Endothelial cell of umbilical vein (primary cell): Measurements from ENCODE around the gene DIPK1A. TPM values are rescaled to one million over a fixed set of nuclear protein-coding genes. Genes with fewer than 3 reads are reported as not detected.

Experiments
- BruUV-seq: library from RNA; stranded (reverse); fragments of 400-500 nt; replicated peaks from 2 replicates; lab custom pipeline; 2021; lab: Mats Ljungman, UMichigan
- CTCF ChIA-PET: fragments of 300-600, 350-600 bp; sonication (Branson Sonifier 250); formaldehyde crosslinking; loops from one replicate; lab custom pipeline; 2021; ENCODE audit warnings: antibody characterized with exemption, inconsistent platforms; lab: Charles Lee
- POLR2A ChIA-PET: fragments of 300-600, 350-600 bp; sonication (Branson Sonifier 250); formaldehyde crosslinking; loops from one replicate; lab custom pipeline; 2021; ENCODE audit warnings: antibody characterized with exemption, inconsistent platforms; lab: Charles Lee
- DNase-seq: peaks from one replicate; pipeline ENCODE4 v3.0.0-alpha.2; 2011; ENCODE audit warnings: low read depth, low spot score
- FAIRE-seq: peaks from 2 replicates; lab custom pipeline; 2011; peaks lifted over from hg19 to GRCh38; lab: Jason Lieb, UNC
- H2AFZ ChIP-seq: 2 replicates; pipeline ENCODE4 v1.6.0; 2012; ENCODE audit warnings: low read depth, low read length, control low read depth, inconsistent platforms
- H3K27ac ChIP-seq: 2 replicates; pipeline ENCODE4 v1.5.1; 2011; ENCODE audit warnings: low read depth, mild to moderate bottlenecking, control low read depth, low read length, moderate library complexity; ENCODE audit not compliant: insufficient read depth
- H3K27me3 ChIP-seq, 2 experiments: 2 replicates each; pipeline versions ENCODE4 v1.6.0 to v1.6.1; 2011; ENCODE audit warnings: low read length in 2 of 2, mixed read lengths in 1 of 2; ENCODE audit not compliant: control insufficient read depth in 2 of 2, insufficient read depth in 2 of 2
- H3K36me3 ChIP-seq, 2 experiments: 2 replicates in 1 of 2; 3 replicates in 1 of 2; pipeline ENCODE4 v1.5.1; 2011; ENCODE audit warnings: low read length in 2 of 2, mild to moderate bottlenecking in 1 of 2, moderate library complexity in 1 of 2; ENCODE audit not compliant: control insufficient read depth in 2 of 2, insufficient read depth in 2 of 2; ENCODE audit errors: extremely low read depth in 1 of 2
- H3K4me1 ChIP-seq: 3 replicates; pipeline ENCODE4 v1.5.1; 2011; ENCODE audit warnings: mild to moderate bottlenecking, low read length; ENCODE audit not compliant: control insufficient read depth, insufficient read depth; ENCODE audit errors: extremely low read depth
- H3K4me2 ChIP-seq: 2 replicates; pipeline ENCODE4 v1.6.1; 2011; ENCODE audit warnings: low read length, control low read depth, mixed read lengths; ENCODE audit not compliant: insufficient read depth
- H3K4me3 ChIP-seq, 3 experiments: fragments of 200-600 bp in 1 of 3; sonication (generic), shearing (Covaris generic) in 1 of 3; replicated peaks in 1 of 3; 2 replicates each; pipeline ENCODE4 v1.5.1; 2011 to 2016; ENCODE audit warnings: control low read depth in 3 of 3, low read length in 3 of 3, mild to moderate bottlenecking in 2 of 3, inconsistent platforms in 1 of 3, low read depth in 1 of 3, moderate library complexity in 1 of 3; ENCODE audit not compliant: insufficient read depth in 1 of 3
- H3K79me2 ChIP-seq: 2 replicates; pipeline ENCODE4 v1.6.0; 2012; ENCODE audit warnings: low read length, inconsistent platforms; ENCODE audit not compliant: control insufficient read depth, insufficient read depth
- H3K9ac ChIP-seq: replicated peaks from 2 replicates; pipeline ENCODE3; 2011; ENCODE audit warnings: low read length, control low read depth; ENCODE audit not compliant: insufficient read depth; ENCODE audit errors: extremely low read depth
- H3K9me1 ChIP-seq: replicated peaks from 3 replicates; pipeline ENCODE4 v1.6.0; 2011; ENCODE audit warnings: mild to moderate bottlenecking, low read length; ENCODE audit not compliant: control insufficient read depth, insufficient read depth; ENCODE audit errors: extremely low read depth
- H3K9me3 ChIP-seq: replicated peaks from 2 replicates; pipeline ENCODE4 v1.5.1; 2012; ENCODE audit warnings: low read length, inconsistent platforms; ENCODE audit not compliant: control insufficient read depth, insufficient read depth
- H4K20me1 ChIP-seq: replicated peaks from 2 replicates; pipeline ENCODE3; 2011; ENCODE audit warnings: mild to moderate bottlenecking, low read length; ENCODE audit not compliant: control insufficient read depth, insufficient read depth; ENCODE audit errors: extremely low read depth
- EZH2 ChIP-seq: IDR thresholded peaks from 2 replicates; pipeline ENCODE4 v1.6.1; 2012; ENCODE audit warnings: borderline replicate concordance, low read depth, mild to moderate bottlenecking, moderate library complexity, low read length, inconsistent platforms; ENCODE audit not compliant: severe bottlenecking
- FOS ChIP-seq: IDR thresholded peaks from 2 replicates; pipeline ENCODE4 v1.6.1; 2011; ENCODE audit warnings: mild to moderate bottlenecking, low read length, moderate library complexity, borderline replicate concordance; ENCODE audit not compliant: insufficient read depth
- GATA2 ChIP-seq: IDR thresholded peaks from 2 replicates; pipeline ENCODE4 v1.7.0; 2011; ENCODE audit warnings: low read depth, mild to moderate bottlenecking, moderate library complexity, mixed read lengths, low read length; ENCODE audit not compliant: insufficient read length, insufficient read depth
- JUN ChIP-seq: IDR thresholded peaks from 2 replicates; pipeline ENCODE4 v1.6.1; 2011; ENCODE audit warnings: borderline replicate concordance, low read depth; ENCODE audit not compliant: insufficient read length, insufficient read depth
- MYC ChIP-seq: IDR thresholded peaks from one replicate; pipeline ENCODE4 v1.6.1; 2011; ENCODE audit warnings: mild to moderate bottlenecking, low read depth, low read length
- POLR2A ChIP-seq: IDR thresholded peaks from 2 replicates; pipeline ENCODE4 v1.6.1; 2012; ENCODE audit warnings: low read depth, mild to moderate bottlenecking, control low read depth, low read length
- POLR2AphosphoS5 ChIP-seq: IDR thresholded peaks from 2 replicates; pipeline ENCODE4 v1.6.1; 2012; ENCODE audit warnings: low read depth, mild to moderate bottlenecking, control low read depth, low read length, moderate library complexity; ENCODE audit not compliant: insufficient read depth
- dilution Hi-C: fragments of 300-500 bp; cut with MboI; formaldehyde crosslinking; loops from one replicate; pipeline ENCODE4 v1.15.0; 2019; ENCODE audit warnings: low sequenced_read_pairs; ENCODE audit not compliant: extremely low pct_ligation_motif_present
- intact Hi-C: fragments of 100-400 bp; cut with micrococcal nuclease; formaldehyde crosslinking; loops from one replicate; pipeline ENCODE4 v1.10.0; 2022
- polyA plus RNA-seq, 4 experiments: library from polyadenylated mRNA; depleted of rRNA in 3 of 4; stranded (reverse) in 3 of 4; unstranded in 1 of 4; fragments of >200 nt; gene quantifications; 2 replicates each; pipeline versions ENCODE4 v1.2.1 to v1.2.3, GENCODE V29; 2011 to 2012; ENCODE audit warnings: missing spikeins in 1 of 4
- total RNA-seq: library from RNA; stranded (reverse); gene quantifications from 2 replicates; pipeline ENCODE4 v1.2.3, GENCODE V29; 2021
- TF ChIP-seq, protein P1 (sequence below): IDR thresholded peaks from 2 replicates; pipeline ENCODE4 v1.6.1; 2011; ENCODE audit not compliant: insufficient read depth, insufficient read length
- TF ChIP-seq, protein P2 (sequence below), 2 donors: IDR thresholded peaks; 1 replicate in 1 of 2; 2 replicates in 1 of 2; pipeline ENCODE4 v1.5.1; 2011; ENCODE audit warnings: low read length in 2 of 2, mild to moderate bottlenecking in 2 of 2, moderate library complexity in 2 of 2, control low read depth in 1 of 2, inconsistent platforms in 1 of 2, low read depth in 1 of 2; ENCODE audit not compliant: insufficient read depth in 1 of 2; ENCODE audit errors: extremely low read depth in 1 of 2

The DIPK1A gene
- total and polyA plus RNA-seq, 2 donors (not counting 3 experiments of a cell fraction or from before 2014, with no cell fraction given), result 0.25 to 0.93 TPM

DNA sequence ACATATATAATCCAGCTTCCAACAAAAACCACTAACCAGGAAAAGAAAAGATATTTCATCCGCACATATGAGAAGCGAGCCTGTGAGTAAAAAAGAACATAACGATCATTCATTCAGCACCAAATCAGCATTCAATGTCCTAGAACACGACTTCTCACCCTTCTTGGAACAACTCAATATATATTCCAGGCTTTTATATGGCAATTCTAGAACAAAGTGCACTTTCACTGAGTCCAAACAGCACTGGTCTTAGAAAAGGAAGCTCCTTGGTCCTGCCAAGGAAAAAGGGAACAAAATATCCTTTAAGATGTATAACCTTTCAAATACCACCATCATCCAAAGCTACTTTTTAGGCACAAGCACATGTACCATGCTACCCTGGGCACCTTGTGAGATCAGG, 84.9 kb downstream of the DIPK1A start:
- Histone ChIP-seq H3K9me3 (no peaks in the 10 kb centered on the region), H3K27me3 (peaks cover 2 to 6% of the 10 kb centered on the region in 2 experiments), H3K27ac (no peak overlapping the region), H2AFZ (no peak overlapping the region), H3K9me1 (no peaks in the 10 kb centered on the region), H3K79me2 (no peaks in the 10 kb centered on the region), H4K20me1 (no peaks in the 10 kb centered on the region), H3K9ac (no peak overlapping the region), H3K4me2 (no peak overlapping the region), H3K36me3 (no peaks in the 10 kb centered on the region), H3K4me3 (no peak overlapping the region), H3K4me1 (no peaks in the 10 kb centered on the region)
- FAIRE-seq, result no peak
- no peak for DNase-seq
- BruUV-seq, result no TSS peak
- intact Hi-C loops (no loop called here), dilution Hi-C loops (no loop called here)
- CTCF ChIA-PET, result interaction anchor here (1.1 kb wide), 1 partner anchor 117 kb away, joined by 3 read pairs; no protein-coding TSS in a partner anchor
- TF ChIP-seq EZH2, result no peak
- TF ChIP-seq POLR2A, result no peak
- TF ChIP-seq POLR2AphosphoS5, result no peak
- TF ChIP-seq GATA2, result no peak
- TF ChIP-seq JUN, result no peak
- TF ChIP-seq, protein P1, sequence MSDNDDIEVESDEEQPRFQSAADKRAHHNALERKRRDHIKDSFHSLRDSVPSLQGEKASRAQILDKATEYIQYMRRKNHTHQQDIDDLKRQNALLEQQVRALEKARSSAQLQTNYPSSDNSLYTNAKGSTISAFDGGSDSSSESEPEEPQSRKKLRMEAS, result no peak
- TF ChIP-seq, protein P2, sequence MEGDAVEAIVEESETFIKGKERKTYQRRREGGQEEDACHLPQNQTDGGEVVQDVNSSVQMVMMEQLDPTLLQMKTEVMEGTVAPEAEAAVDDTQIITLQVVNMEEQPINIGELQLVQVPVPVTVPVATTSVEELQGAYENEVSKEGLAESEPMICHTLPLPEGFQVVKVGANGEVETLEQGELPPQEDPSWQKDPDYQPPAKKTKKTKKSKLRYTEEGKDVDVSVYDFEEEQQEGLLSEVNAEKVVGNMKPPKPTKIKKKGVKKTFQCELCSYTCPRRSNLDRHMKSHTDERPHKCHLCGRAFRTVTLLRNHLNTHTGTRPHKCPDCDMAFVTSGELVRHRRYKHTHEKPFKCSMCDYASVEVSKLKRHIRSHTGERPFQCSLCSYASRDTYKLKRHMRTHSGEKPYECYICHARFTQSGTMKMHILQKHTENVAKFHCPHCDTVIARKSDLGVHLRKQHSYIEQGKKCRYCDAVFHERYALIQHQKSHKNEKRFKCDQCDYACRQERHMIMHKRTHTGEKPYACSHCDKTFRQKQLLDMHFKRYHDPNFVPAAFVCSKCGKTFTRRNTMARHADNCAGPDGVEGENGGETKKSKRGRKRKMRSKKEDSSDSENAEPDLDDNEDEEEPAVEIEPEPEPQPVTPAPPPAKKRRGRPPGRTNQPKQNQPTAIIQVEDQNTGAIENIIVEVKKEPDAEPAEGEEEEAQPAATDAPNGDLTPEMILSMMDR (IDR thresholded peaks at IDR 0.05; ENCODE audit: extremely low read depth in 1 of 2, insufficient read depth in 1 of 2, low read depth in 1 of 2, low read length in 2 of 2), result no peak
- no peak for TF ChIP-seq FOS
- TF ChIP-seq MYC, result no peak
- POLR2A ChIA-PET, result no interaction called here
